ENCODE measurements around the gene TPP1. TPM values are rescaled to one million over a fixed set of nuclear protein-coding genes. Genes with fewer than 3 reads are reported as not detected.

TPP1 gene
- total RNA-seq (2022; extraction: Qiagen RNA extraction; ENCODE audit: low read depth), result 41.5 to 52.4 TPM (median 46.7 TPM) in 5 replicates

GRCh38 chr11:6619004-6619745, at the start of gene TPP1:
Gene TPP1 (minus strand): TSS chr11:6619422. CDS start chr11:6619400, 22 bp downstream.

GRCh38 chr11:6655790-6656583, 36.8 kb upstream of the TPP1 start, which contains the start of gene DCHS1:
Gene DCHS1 (minus strand): TSS chr11:6655809. CDS start chr11:6641613, 14,196 bp downstream.

GRCh38 chr11:6612213-6613041, 6.8 kb downstream of the TPP1 start, which contains the start of gene TAF10:
Gene TAF10 (minus strand): TSS chr11:6612216. CDS start chr11:6612189, 27 bp downstream.

GRCh38 chr11:6603287-6604080, 15.7 kb downstream of the TPP1 start, which contains the start of the genes ILK and RRP8:
Gene ILK (plus strand): TSS chr11:6603774. CDS start chr11:6604272, 498 bp downstream.
Gene RRP8 (minus strand): TSS chr11:6603616. CDS start chr11:6603502, 114 bp downstream.

Other genes with a start within 250 kb of the TPP1 start
- gene SMPD1, start 228.9 kb downstream of the TPP1 start, total RNA-seq (2022; extraction: Qiagen RNA extraction; ENCODE audit: low read depth), result 9.9 to 12.3 TPM (median 11.3 TPM) in 5 replicates
- 18.1 to 23.2 TPM (median 18.6 TPM) in 5 replicates for gene APBB1, start 200.3 kb downstream of the TPP1 start, total RNA-seq (2022; extraction: Qiagen RNA extraction; ENCODE audit: low read depth)
- gene HPX, start 178.4 kb downstream of the TPP1 start, total RNA-seq (2022; extraction: Qiagen RNA extraction; ENCODE audit: low read depth), result 0.31 to 0.65 TPM (median 0.55 TPM) in 5 replicates
- gene TRIM3, start 145.5 kb downstream of the TPP1 start, total RNA-seq (2022; extraction: Qiagen RNA extraction; ENCODE audit: low read depth), result 13.6 to 20.7 TPM (median 17.7 TPM) in 5 replicates
- gene ARFIP2, start 138.1 kb downstream of the TPP1 start, total RNA-seq (2022; extraction: Qiagen RNA extraction; ENCODE audit: low read depth), result 55.9 to 64.6 TPM (median 58.3 TPM) in 5 replicates
- gene TIMM10B, start 137.9 kb downstream of the TPP1 start, total RNA-seq (2022; extraction: Qiagen RNA extraction; ENCODE audit: low read depth), result 26.4 to 35.2 TPM (median 33.0 TPM) in 5 replicates
- 2.6 to 3.8 TPM (median 3.3 TPM) in 5 replicates for gene DNHD1, start 122.1 kb downstream of the TPP1 start, total RNA-seq (2022; extraction: Qiagen RNA extraction; ENCODE audit: low read depth)
- gene RRP8, start 15.8 kb downstream of the TPP1 start, total RNA-seq (2022; extraction: Qiagen RNA extraction; ENCODE audit: low read depth), result 27.5 to 36.0 TPM (median 32.8 TPM) in 5 replicates
- gene ILK, start 15.6 kb downstream of the TPP1 start, total RNA-seq (2022; extraction: Qiagen RNA extraction; ENCODE audit: low read depth), result 100.0 to 124 TPM (median 120 TPM) in 5 replicates
- 164 to 262 TPM (median 213 TPM) in 5 replicates for gene TAF10, start 7.2 kb downstream of the TPP1 start, total RNA-seq (2022; extraction: Qiagen RNA extraction; ENCODE audit: low read depth)
- gene DCHS1, start 36.4 kb upstream of the TPP1 start, total RNA-seq (2022; extraction: Qiagen RNA extraction; ENCODE audit: low read depth), result 0.09 to 0.14 TPM (median 0.11 TPM) in 5 replicates
- gene MRPL17, start 63.9 kb upstream of the TPP1 start, total RNA-seq (2022; extraction: Qiagen RNA extraction; ENCODE audit: low read depth), result 94.0 to 119 TPM (median 109 TPM) in 5 replicates
- gene OR2AG2, start 152.6 kb upstream of the TPP1 start, total RNA-seq (2022; extraction: Qiagen RNA extraction; ENCODE audit: low read depth), result 0.01 to 0.13 TPM in 2 of 5 replicates, not detected in the others
- gene OR2AG1, start 163.6 kb upstream of the TPP1 start, total RNA-seq (2022; extraction: Qiagen RNA extraction; ENCODE audit: low read depth), result not detected in 5 replicates
- not detected in 5 replicates for gene OR6A2, start 180.3 kb upstream of the TPP1 start, total RNA-seq (2022; extraction: Qiagen RNA extraction; ENCODE audit: low read depth)
- not detected in 5 replicates for gene OR10A5, start 226.3 kb upstream of the TPP1 start, total RNA-seq (2022; extraction: Qiagen RNA extraction; ENCODE audit: low read depth)
- not detected in 5 replicates for gene OR10A2, start 243.6 kb upstream of the TPP1 start, total RNA-seq (2022; extraction: Qiagen RNA extraction; ENCODE audit: low read depth)